Retina (tissue), 1 donor: ENCODE data around the gene NCBP2L.
"Not testable (repeated sequence)": the region's sequence is repeated elsewhere in the genome, so short reads cannot be mapped to it uniquely, and the experiment has no call there.

ENCODE experiments used
- DNase-seq: peaks from one replicate; pipeline ENCODE4 v3.0.0-alpha.2; 2016

Gene NCBP2L

GRCh38 chrX:107753187-107753586 lies 24.3 kb upstream of the NCBP2L start:
- no peak for DNase-seq

GRCh38 chrX:107755721-107756120 lies 21.8 kb upstream of the NCBP2L start:
- DNase-seq, result no peak

GRCh38 chrX:107758231-107758766 lies 19.2 kb upstream of the NCBP2L start:
- DNase-seq, result no peak

GRCh38 chrX:107760304-107761077 lies 17.0 kb upstream of the NCBP2L start:
- no peak for DNase-seq

DNA sequence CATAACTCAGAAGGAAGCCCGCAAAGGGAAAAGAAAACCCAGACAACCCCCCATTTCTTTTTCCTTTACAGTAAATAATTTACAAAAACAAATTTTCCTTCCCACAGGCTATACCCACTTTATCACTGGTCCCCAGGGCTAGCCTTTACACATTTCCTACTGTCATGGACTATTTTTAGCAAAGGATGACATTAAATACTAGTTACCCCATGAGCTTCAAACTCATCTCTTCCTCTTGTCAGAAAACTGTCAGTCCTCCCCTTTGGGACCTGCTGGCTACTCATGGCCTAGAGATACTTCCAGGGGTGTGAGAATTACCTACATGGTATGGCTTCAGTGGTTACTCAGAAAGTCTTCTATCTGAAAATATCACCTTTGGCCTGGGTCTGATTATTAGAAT lies 13.9 kb upstream of the NCBP2L start:
- no peak for DNase-seq

- no peak for DNase-seq
These were observed 12.5 kb upstream of the NCBP2L start for GRCh38 chrX:107764845-107765608.

- DNase-seq, result no peak
These were observed 10.9 kb upstream of the NCBP2L start for GRCh38 chrX:107766470-107767150.

DNA sequence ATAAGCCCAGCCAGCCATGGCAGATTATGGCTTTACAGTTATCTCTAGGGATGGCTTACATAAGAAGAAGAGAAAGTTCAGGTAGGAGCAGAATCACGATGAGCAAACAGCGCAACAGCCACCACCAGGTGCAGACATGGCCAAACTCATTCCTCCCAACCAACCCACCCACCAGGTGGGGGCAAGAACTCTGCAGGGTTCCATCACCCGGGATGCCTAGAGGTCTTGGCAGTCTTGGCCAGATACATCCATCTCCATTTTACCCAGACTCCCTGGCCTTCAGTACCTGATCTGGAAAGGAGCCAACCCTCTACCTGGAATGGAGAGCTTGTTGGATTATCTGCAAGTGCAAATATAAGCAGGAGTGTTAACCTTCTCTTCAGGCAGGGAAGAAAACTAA lies 9.5 kb upstream of the NCBP2L start:
- no peak for DNase-seq

- no peak for DNase-seq
These were observed 7.8 kb upstream of the NCBP2L start for GRCh38 chrX:107769581-107770317.

DNA sequence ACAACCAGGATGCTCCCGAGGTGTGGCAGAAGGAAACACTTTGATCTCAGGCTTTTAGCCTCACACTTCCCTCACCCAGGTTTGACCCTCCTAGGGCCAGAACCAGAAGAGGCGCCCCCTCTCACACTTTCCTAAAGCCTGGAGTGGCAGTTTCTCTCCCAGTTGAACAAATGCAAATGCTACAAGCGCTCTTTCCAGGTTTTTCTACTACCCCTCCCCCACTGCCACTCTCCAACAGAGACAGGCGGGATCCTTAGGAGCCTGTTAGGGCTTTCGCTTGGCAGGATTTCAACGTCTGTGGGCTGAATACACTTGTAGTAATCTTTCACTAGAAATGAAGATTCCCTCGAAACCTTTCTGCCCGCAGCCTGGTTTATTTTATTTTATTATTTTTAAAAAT lies 4.3 kb upstream of the NCBP2L start:
- DNase-seq, result no peak

DNA sequence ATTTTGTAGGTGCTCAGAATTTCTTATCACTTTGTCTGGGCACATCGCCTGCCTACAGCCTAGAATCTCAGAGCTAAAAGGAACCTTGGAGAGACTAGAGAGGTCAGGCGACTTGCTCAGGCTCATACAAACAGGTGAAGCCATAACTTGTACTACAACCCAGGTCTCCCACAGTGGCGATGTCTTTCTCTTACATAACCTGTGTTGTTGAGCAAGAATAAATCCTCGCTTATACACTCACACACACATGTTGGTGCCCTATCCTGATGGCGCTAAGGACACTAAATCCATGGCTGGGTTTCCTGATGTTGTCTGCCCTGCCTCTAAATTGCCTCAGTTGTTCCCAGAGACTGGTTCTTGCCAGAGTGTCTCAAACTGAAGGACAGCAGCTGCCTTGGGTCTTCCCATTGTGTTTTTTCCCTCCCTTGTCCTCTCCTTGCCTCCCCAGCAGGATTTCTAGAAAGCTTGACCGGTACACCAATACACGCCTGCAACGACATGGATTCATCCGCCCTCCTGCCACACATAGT lies 3.6 kb upstream of the NCBP2L start:
- DNase-seq, result no peak

DNA sequence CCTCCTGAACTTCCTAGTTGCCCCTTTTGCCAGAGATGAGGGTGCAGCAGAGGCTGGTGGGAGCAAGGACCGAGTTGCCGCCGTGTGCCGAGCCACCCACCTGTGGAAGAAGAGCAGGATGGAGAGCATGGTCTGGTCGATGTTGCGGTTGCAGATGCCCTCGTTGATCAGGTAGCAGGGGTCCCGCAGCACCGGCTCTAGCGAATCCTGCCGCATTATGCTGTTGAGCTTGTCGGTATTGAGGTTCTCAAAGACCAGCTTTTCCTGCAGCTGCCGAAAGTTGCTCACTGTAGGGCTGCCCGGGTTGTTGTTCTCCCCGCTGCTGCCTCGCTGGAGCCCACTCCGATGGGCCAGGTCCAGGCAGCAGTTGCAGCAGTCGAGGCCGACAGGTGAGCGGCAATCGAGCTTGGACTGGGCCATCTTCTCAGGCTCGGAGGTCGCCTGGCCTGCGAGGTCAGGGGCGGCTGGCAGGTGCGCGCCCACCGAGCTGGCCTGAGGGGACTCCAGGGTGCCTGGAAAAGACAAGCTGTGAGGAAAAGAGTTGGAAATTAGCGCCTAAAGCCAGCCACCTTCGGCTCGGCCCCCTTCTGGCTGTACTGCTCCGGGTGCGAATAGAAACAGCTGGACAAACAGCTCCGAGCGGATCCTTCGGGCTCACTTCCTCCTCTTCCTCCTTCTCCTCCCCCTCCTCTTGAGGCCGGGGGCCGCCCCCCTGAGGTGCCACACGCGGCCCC lies 2.4 kb upstream of the NCBP2L start:
- DNase-seq, result no peak

DNA sequence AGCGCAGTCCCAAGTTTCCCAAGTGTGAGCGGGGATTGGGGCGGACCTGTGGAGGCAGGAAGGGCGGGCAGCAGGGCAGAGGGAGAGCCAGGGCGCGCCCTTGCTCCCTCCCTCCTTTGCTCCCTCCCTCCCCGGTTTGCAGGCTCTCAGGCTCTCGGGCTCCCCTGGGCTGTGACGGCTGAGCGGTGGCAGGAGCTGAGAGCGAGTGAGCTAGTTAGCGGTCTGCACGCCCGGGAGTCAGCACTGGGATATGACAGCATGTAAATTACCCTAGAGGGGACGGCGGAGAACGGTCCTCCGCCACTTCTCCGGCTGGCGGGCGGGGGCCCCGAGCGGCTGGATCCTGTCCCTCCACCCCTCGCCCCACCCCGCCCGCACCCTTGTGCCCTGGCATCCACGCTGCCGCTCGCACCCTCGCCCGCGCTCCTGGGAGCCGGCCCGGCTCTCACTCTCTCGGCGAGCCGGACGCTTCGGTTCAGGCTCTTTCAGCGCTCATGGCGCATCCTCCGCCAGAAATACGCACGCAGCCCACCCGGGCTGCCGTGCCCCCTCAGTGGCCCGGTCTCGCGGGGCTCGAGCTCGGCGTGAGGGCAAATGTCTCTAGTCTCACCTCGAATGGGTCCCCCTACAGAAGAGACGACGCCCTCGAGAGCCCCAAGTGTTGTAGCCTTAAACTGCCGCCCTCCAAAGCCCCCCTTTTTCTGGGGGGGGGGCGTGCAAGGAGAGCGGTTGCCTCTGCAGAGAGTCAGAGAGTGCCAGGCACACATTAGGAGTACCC lies 1.6 kb upstream of the NCBP2L start, which contains the start of gene TSC22D3:
Gene TSC22D3, minus strand, starts transcription at position 54 of the 778 bp plus-strand sequence. CDS start 368 bp downstream, outside the sequence.
- peak; percentile 69 for DNase-seq

GRCh38 chrX:107776649-107777535 lies 641 bp upstream of the NCBP2L start:
- peak; percentile 77 for DNase-seq

GRCh38 chrX:107780525-107780924 lies 3.0 kb downstream of the NCBP2L start:
- DNase-seq, result no peak

- DNase-seq, result no peak
These were observed 10.3 kb downstream of the NCBP2L start for GRCh38 chrX:107787827-107788226.

DNA sequence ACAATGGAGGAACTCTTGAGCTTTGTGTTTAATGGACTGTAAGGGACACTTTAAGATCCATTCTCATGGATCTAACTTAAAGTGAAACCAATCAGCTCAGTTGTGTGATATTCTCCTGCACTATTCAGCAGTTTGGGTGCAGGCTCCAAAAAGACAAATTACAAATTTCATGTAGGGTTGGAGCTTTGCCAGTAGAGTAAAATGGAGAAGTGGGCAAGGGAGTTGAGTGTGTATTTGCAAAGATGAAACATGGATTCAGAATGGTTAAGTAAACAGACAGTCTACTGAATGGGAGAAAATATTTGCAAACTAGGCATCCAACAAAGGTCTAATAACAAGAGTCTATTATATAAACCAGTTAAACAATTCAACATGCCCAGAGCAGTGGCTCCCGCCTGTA lies 26.9 kb downstream of the NCBP2L start:
- no peak for DNase-seq

- DNase-seq, result no peak
These were observed 27.6 kb downstream of the NCBP2L start for GRCh38 chrX:107805179-107805578.

DNA sequence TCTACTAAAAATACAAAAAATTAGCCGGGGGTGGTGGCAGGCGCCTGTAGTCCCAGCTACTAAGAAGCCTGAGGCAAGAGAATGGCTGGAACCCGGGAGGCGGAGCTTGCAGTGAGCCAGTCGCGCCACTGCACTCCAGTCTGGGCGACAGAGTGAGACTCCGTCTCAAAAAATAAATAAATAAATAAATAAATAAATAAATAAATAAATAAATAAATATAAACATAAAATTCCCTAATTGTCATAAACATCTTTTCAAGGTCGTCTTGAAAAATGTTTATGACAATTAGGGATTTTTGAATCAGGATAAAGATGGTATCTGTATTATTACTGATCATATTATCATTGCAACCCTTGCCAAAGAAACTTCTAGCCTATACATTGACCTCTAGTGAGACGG lies 32.5 kb downstream of the NCBP2L start:
- not testable (repeated sequence) for DNase-seq
